ENCODE results near the gene CCL3. TPM values are rescaled to one million over a fixed set of nuclear protein-coding genes. Genes with fewer than 3 reads are reported as not detected.
A peak's percentile ranks its signal among the peaks of the same experiment; 100 is the strongest.
"Not testable (repeated sequence)": the region's sequence is repeated elsewhere in the genome, so short reads cannot be mapped to it uniquely, and the experiment has no call there.

Gene CCL3
- total RNA-seq, 1 donor from 2014 or later, result not detected

DNA sequence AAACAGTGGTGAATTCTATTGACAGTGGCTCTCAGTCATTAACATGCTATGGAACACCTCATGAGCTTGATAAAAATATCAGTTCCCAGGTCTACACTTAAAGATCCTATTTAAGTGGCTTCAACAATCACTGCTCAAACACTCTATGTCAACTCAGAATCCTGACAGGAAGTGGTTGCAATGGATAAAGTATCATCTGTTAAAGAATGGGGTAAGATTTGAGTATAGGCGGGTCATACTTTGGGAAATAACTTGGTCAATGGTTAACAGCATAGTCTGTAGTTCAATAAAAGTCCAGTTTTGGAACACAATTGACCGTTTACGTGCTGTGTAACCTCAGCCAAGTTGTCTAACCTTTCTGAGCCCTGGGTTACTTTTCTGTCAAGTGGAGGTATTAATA is 2.5 kb downstream of the CCL3 start:
- not testable (repeated sequence) for DNase-seq (ENCODE audit: low read depth in 2 of 2)

DNA sequence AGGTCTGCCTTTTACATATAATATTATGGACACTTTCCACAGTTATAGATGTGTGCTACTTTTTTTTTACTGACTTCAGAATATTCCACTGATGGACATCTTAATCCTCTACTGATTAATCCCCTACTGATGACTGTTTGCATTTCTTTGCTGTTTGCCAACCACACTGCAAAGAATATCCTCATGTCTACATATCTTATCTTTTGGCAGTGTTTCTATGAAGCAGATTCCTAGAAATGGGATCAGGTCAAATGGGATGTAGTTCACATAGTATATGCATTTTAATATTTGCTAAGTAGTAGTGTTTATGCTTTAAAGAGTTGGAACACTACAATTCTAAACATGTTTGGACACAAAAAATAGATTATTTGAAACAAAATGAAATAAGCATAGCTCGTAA is 3.2 kb downstream of the CCL3 start:
- DNase-seq (ENCODE audit: low read depth in 2 of 2), result no peak

DNA sequence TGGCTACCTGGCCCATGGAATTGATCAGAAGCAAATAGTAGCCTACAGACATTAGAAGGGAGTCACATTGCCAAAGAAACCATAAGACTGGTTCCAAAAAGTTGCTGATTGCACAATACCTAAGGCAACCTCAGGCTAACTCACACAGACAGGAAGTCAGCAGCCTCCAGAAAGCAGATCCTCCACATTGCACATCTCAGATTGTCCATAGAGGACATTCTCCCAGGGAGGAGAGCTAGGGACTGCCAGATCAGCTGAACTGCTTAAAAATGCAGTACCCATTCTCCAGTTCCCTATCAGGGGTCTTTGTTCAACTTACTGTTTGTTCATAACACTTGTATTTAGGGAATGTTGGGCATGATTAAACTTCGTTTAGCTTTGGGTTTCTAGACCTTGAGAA is 4.2 kb downstream of the CCL3 start:
- DNase-seq (ENCODE audit: low read depth in 2 of 2), result no peak

DNA sequence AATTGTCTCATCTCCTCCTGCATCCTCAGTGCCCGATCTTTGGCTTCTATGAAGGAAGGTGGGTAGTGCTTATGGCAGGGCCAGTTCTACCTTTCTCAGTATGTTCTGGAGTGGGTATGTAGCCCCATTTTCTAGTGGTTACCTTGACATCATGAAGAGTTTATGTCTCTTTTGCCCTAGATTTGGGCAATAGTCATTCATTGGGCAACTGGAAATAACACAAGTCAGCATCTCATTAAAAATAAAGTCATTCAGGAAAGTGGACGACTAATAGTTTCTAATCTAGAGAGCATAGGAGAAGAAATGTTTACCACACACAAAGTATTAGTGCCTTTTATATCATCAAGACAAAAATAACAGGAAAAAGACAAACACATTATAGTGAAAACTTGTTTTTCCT is 6.3 kb downstream of the CCL3 start:
- not testable (repeated sequence) for DNase-seq (ENCODE audit: low read depth in 2 of 2)

DNA sequence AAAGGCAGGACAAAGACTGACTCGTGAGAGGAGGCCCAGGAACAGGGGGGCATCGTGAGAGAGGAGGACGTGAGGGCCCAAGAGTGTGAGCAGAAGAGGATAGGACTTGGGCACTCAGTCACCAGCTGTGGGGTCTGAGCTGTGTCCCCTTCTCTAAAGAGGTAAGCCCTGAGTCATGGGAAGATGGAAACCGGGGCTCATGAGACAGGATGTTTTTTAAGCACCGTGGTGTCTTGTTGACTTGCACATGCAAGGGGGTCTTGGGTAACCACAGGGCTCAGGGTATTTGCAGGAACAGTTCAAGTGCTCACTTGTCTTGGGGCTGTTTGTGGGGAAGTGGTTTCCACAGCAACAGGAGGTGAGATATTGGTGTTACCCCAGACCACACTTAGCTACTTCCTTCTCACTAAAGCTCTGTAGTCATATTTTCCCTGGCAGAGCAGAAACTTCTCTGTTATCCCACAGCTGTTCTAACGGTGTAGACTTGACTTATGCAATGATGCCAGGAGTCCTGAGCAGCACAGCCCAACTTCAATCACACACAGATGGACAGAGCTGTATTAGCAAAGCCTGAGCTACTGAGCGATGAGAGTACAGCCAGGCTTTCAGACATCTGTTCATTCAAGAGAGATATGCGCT is 7.3 kb downstream of the CCL3 start:
- DNase-seq (ENCODE audit: low read depth in 2 of 2), result not testable (repeated sequence)

DNA sequence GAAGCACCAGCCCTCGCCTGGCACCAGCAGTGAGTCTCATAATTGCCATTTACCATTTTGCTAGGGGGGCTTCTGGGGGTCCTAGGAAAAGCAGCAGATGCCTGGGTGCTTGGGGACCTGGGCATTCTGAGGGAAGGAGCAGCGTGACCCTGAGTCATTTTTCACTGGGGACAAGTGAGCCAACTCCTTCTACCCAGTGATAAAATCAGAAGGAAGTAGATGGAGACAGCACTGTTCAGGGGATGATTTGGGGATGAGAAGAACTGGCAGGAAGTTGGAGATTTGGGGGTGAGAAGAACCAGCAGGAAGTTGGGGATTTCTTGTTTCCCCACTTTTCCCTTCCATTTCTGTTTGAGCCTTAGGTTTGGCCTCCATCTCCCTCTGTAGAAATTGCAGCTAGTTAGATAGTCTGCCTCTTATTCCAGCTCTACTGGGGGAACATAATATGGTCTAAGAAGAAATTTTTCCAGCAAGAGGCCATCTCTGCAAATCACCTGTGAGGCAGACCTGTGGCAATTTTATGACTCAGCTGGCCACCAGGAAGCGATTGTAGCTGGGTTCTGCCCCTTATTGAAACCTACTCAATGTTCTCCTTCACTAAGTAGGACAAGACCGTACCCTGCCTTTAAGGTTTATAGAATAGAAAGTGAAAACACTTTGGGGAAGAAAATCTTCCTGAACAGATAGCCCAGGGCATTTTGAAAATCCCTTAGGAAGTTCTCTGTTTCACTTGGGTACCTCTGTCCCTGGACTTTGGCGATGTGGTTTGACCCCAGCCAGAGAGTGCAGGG is 8.1 kb downstream of the CCL3 start:
- not testable (repeated sequence) for DNase-seq (ENCODE audit: low read depth in 2 of 2)

DNA sequence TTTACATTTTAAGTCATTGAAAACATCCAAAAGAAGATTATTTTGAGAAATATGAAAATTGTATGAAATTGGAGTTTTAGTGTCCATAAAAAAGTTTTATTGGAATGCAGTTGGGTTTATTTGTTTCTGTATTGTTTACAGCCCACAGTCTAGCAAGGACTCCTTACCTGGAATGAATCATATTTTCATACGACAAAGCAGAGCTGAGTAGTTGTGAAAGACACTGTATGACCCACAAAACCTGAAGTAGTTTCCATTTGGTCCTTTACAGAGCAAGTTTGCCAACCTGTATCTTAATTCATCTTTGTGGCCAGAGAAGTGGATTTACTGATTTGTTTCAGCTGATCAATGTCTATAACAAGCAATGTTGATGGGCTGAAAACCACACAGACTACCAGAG is 15.6 kb downstream of the CCL3 start:
- DNase-seq (ENCODE audit: low read depth in 2 of 2), result no peak

DNA sequence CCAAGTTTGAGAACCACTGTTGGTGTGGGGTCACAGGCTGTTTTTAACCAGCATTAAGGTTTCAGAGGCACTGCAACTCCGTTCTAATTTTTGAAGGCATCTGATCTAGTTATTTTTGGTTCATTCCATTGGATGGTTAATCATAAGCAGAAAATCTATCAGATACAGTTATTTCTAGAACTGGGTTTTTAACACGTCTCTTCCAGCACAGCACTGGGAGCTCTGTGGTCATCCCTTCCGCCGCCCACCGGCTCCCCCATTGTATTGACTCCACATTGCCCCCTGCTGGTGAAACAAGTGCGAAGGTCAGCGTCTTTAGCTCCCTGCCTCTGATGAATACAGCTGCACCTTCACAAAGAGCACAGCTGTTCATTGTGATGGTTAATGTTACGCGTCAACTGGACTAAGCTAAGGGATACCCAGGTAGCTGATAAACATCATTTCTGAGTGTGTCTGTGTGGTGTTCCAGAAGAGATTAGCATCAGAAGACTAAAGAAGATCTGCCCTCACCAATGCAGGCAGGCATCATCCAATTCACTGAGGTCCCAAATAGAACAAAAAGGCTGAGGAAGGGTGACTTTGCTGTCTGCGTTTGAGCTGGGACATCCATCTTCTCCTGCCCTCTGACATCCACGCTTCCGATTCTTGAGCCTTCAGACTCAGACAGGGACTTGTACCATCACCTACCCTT is 17.4 kb downstream of the CCL3 start:
- DNase-seq (ENCODE audit: low read depth in 2 of 2), result peak; percentile 50 to 70

DNA sequence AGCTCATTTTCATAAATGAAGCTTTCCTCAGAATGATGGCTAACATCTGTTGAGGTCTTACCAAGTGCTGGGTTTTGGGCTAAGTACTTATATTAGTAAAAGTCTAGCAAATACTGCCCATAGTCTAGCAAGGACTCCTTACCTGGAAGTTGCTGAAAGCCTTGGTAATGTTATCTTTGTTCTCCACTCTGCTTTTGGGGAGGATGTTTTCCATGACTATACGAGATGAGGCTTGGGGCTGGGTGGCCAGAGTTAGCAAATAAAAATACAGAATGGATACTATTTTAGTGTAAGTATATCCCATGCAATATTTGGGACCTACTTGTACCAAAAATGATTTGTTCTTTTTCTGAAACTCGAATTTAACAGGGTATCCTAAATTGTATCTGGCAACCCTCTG is 18.2 kb downstream of the CCL3 start:
- DNase-seq (ENCODE audit: low read depth in 2 of 2), result no peak

DNA sequence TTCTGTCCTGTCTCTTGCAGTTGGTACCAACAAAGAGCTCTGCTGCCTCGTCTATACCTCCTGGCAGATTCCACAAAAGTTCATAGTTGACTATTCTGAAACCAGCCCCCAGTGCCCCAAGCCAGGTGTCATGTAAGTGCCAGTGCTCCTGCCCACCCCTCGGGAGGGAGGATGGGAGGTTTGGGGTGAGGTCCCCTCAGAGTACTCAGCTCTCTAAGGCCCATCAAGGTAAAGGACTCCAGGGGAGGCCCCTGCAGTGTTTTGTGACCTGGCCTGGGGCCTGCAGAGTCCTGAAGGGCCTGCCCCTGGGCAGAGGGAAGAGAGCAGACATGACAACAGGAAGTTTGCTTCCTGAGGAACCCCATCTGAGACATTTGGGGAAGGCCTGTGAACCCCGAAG is 19.5 kb downstream of the CCL3 start:
- DNase-seq (ENCODE audit: low read depth in 2 of 2), result no peak

DNA sequence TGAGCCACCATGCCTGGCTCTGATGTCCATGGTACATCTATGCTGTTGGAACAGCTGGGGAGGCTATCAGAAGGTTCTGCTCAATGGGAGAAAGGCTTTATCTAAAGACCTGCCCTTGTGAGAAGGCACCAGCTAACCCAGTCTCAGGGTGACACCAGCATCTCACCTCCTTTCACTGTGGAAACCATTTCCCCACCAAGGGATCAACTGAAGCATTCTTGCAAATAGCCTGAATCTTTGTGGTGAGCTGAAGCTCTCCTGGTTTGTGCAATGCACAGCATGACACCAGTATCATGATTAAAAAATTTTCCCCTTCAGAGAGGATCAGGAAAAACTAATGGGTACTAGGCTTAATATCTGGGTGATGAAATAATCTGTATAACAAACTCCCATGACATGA is 20.8 kb downstream of the CCL3 start:
- DNase-seq (ENCODE audit: low read depth in 2 of 2), result no peak

DNA sequence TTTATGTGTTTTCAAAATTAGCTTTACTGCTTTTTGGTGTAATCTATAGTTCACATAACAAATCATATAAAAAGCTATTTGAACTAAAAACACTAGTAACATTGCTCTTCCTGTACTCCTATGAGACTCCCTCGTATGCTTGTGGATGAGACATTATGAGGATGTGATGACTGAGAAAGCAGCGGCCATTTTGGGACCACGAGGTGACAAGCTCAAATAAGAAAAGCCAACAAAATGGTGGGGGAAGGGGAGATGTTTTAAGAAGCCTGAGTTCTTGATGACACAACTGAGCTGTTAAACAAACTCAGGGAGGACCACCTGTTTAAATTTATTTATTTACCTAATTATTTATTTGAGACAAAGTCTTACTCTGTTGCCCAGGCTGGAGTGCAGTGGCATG is 21.4 kb downstream of the CCL3 start:
- DNase-seq (ENCODE audit: low read depth in 2 of 2), result no peak

DNA sequence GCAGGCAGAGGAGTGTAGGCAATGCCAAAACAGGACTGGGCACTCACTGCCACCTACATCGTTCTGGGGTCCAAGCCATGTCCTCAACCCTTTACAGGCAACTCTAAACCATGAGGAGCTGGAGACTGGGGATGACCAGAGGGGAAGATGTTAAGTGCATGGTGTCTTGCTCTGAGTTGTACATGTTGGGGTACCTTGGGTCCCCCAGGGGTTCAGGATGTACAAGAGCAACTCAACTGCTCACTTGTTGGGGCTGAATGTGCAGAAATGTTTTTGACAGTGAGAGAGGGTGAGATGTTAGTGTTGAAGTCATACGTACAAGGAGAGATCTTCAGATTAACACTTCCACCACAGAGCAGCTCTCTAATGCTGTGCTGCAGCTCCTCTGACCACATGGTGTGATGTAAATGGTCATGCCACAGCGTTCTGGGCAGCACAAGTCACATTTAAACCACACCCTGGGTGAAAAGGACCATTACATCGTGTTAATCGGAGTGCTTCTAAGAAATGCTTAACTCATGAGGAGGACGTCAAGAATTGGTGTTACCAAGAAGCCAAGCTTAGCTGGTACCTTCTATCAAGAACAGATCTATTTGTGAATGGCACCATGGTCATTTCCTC is 23.5 kb downstream of the CCL3 start:
- no peak for DNase-seq (ENCODE audit: low read depth in 2 of 2)

DNA sequence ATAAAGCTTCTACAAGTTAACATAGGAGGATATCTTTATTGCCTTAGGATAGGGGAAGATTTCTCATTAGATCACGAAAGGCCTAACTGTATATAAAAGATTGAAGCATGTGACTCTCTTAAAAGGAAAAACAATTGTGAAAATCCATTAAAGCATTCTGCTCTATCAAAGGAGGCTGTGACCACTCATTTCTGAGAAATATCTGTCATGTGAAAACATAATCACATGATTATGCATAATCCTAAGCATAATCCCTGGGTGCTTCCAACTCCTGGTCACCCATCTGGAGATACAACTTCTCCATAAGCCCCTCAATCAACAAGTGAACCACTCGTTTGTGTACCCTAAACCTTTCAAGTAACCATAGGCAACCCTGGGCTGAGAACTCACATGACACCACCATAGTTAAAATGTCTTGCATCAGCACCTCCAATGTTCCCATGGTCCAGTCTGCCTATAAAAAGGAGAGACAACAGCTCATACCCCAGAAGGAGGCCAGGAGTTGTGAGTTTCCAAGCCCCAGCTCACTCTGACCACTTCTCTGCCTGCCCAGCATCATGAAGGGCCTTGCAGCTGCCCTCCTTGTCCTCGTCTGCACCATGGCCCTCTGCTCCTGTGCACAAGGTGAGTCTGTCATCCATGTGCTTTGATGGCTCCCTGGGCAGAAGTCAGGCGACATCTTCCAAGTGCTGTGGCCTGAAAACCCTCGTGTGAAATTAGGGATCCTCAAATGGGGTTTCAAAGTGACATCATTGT is 26.0 kb downstream of the CCL3 start, which contains the start of gene CCL18:
Gene CCL18 (plus strand): TSS at position 487 of the 756 bp plus-strand sequence. CDS start 71 bp downstream, at position 558.
- no peak for DNase-seq (ENCODE audit: low read depth in 2 of 2)

DNA sequence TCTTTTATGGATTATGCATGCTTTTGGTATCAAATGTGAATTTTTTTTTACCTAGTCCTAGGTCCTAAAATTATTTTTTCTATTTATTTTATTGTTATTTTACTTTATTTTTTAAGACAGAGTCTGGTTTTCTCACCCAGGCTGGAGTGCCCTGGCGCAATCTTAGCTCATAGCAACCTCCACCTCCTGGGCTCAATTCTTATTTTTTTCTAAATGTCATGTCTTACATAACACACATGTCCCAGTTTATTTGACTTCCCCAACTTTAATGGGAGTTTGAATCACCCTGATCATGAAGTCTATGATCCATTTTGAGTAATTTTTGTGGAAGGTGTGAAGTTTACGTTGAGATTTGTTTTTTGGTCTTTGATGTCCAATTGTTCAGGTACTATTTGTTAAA is 29.1 kb downstream of the CCL3 start:
- DNase-seq (ENCODE audit: low read depth in 2 of 2), result no peak

DNA sequence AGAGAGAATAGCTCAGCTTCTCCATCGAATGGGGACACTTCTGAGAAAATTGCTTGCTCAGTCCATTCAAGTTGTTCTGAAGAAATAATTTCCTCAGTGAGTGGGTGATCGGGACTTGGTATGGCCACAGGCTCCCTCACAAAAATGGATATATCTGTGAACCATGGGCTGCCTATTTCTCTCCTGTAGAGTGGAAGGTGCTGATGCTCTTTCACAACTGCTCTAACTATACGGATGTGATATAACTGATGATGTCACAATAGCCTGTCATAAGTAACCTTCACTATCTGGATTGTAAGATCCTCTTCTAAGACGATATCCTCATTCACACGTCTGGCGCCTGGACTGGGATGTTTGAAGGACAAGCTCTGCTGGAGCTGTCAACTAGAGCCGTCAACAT is 30.5 kb downstream of the CCL3 start:
- no peak for DNase-seq (ENCODE audit: low read depth in 2 of 2)

DNA sequence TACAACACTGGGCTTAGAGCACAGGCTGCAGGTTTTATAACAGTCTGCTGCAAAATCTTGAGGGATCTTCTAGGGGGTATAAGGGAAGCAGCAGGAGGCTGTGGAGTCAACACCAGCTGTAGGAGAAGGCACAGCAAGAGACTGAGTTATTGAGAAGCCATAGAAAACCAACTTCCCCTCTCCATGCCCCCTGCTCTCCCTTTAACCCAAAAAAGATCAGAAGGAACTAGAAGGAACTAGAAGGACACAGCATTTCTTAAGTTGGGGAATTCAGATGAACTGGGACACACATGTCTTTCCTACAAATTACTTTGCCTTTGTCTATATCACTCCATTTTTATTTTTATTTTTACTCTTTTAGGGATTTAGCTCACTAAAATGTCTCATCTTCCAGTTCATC is 32.0 kb downstream of the CCL3 start:
- DNase-seq (ENCODE audit: low read depth in 2 of 2), result no peak

DNA sequence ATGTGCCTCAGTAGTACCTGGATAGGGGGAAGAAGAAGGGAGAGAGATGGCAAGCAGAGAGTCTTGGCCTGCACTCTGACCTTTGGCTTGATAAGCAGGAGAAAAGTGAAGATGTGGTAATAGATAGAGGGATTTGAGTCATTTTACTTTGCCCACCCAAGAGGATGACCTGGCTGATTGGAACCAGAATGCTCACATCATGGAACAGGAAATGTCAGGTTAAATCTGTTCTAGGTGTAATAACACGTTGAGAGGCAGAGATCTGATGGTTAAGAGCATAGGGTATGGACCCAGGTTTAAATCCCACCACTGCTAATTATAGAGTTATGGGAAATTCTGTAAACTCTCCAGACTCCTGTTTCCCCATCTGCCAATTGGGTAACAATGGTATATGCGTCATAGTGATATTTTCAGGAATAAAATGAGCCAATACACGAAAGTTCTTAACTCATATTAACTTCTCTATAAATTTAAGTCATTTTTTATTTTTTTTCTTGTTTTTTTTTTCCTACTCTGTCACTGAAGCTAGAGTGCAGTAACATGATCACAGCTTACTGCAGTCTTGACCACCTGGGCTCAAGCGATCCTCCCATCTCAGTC is 33.9 kb downstream of the CCL3 start:
- no peak for DNase-seq (ENCODE audit: low read depth in 2 of 2)

DNA sequence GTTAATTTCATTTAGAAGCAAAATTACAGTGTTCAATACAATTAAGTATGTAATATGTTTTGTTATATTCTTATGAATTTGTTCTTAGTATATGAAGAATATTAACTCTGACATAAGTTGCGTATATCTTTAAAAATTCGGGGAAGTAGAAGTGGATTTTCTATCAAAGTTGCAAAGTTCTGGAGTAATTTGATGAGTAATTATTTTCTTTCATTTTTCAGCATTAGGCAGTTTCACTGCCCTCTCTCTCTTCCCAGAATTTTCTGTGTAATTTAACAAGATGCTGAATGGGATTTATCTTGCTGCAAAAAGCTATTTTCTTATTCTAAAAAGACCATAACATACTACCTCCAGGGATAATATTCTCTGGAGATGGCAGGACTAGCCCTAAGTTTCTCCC is 34.8 kb downstream of the CCL3 start:
- DNase-seq (ENCODE audit: low read depth in 2 of 2), result no peak

DNA sequence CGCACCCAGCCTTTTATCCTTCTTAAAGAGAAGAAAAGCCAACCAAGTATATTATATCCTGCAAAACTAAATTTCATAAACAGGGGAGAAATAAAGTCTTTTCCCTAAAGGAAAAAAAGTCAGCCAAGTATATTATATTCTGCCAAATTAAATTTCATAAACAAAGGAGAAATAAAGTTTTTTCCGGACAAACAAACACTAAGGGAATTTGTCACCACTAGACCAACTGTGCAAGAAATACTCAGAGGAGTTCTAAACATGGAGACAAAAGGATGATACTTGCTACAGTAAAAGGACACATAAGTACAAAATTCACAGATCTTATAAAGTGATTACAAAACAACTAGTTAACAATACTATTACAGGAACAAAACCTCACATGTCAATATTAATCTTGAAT is 40.3 kb downstream of the CCL3 start:
- no peak for DNase-seq (ENCODE audit: low read depth in 2 of 2)

DNA sequence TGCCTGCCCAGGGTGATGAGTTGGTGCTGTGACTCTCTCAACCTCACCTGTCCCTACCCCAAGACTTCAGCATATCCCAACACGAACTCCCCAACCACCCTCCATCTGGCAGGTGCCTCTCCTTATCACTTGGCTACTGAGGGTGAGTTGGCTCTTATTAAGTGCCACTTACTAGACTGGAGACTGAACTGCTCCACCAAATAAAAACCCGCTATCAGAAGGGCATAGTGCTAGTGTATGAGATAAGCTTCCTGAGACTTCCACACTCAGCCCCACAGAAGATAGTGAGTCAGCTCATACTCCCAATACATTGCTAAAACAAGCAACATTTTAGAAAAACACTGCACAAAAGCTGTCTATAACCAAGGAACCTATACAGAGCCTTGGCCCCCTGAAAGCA is 41.9 kb downstream of the CCL3 start:
- no peak for DNase-seq (ENCODE audit: low read depth in 2 of 2)
